ENCODE results near the gene NLRC5.

DNA sequence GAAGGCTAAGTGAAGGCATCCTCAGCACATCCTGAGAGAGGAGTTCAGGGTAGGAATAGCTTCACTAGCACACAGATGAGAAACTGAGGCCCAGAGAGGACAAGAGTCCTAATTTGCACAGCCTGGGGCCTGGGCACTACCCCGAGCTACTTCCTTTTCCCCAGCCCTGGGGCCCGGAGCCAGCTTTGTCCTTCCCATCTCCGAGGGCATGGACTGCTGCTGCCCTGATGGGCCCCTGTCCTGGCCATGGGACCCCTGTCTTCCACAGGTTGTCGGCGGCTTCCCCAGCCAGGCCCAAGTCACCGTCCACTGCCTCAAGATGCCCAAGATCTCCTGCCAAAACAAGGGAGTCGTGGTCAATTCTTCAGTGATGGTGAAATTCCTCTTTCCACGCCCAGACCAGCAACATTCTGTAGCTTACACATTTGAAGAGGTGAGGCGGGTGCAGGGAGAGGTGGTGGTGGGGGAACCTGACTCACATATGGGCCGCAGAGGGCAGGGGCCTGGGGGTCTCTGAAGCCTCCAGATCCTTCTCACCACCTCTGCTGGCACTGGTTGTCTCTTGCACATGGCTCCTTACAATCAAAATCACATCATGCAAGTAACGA, 11.4 kb upstream of the NLRC5 start:
- TF ChIP-seq GATA2 (IDR thresholded peaks at IDR 0.05; ENCODE audit: low read depth, low read length) (no peak), GATA3 (IDR thresholded peaks at IDR 0.05; ENCODE audit: low read depth, low read length) (no peak)

Data from SH-SY5Y (cell line).